GM19324 (cell line): ENCODE results near the gene TRIML2.
"Not testable (repeated sequence)": the region's sequence is repeated elsewhere in the genome, so short reads cannot be mapped to it uniquely, and the experiment has no call there.

Experiments
- ATAC-seq: cut with Tn5 transposase; IDR thresholded peaks from one replicate; pipeline ENCODE4 v1.9.1; 2021; ENCODE audit warnings: mild to moderate bottlenecking, moderate library complexity; ENCODE audit not compliant: unreplicated experiment, low FRiP score

The TRIML2 gene

GRCh38 chr4:188107931-188108843 is 1.2 kb downstream of the TRIML2 start:
- no peak for ATAC-seq

- no peak for ATAC-seq
Measured at GRCh38 chr4:188106454-188106853, 2.9 kb downstream of the TRIML2 start.

GRCh38 chr4:188092824-188093223 is 16.6 kb downstream of the TRIML2 start:
- ATAC-seq: no peak

- ATAC-seq: no peak
Measured at GRCh38 chr4:188086858-188087257, 22.5 kb downstream of the TRIML2 start.

DNA sequence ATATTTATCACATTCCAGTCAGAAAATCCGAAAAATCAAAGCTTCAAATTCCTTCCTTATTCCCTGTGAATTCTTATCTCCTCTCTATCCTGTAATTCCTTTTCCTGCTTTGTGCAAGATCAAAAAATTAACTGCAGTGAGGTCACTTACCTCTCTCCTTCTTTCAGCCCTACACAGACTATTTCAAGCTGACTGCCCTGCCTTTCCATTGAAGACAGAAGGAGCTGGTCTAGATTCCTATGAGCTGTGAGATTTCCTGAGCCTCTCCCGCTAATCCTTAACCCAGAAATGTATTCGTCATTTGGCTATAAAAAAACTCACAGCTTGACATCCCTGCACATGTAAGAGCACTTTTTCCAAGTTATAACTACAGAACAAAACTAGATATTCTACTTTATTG is 26.6 kb downstream of the TRIML2 start:
- no peak for ATAC-seq

- ATAC-seq: no peak
Measured at GRCh38 chr4:188078116-188078515, 31.3 kb downstream of the TRIML2 start.

- no peak for ATAC-seq
Measured at GRCh38 chr4:188076169-188076568, 33.2 kb downstream of the TRIML2 start.

DNA sequence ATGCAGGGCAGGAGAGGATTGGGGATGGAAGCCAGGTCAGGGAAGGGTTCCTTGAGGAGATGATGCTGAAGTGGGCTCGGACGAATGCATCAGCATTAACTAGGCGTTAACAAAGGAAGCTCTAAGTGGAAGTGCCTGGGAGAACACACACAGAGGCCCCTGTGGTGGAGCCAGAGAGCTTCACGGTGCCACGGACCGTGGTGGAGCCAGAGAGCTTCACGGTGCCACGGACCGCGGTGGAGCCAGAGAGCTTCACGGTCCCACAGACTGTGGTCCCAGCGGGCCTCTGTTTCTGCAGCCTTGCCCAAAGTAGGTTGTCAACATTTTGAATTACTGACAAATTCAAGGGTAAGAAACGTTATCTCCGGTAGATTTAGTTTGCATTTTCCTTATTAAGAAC is 48.3 kb downstream of the TRIML2 start:
- ATAC-seq: no peak

DNA sequence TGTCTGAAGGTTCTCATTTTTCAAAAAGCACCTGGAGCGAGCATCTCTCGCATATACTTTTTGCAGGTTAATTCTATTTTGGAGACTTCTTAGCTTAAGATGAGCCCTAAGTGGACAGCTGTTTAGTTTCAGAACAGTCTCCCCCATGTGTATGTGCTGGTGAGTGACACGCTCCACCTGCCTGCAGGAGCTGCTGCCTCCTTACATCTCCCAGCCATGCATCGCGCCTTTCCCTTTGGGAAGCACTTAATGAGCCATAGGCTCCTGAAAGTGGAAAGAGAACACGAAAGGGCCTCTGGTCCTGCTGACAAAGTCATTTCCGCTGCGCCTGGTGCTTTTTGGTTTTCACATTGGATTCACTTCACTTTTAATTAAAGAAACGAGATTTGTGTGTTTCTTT is 56.1 kb downstream of the TRIML2 start:
- ATAC-seq: no peak

- ATAC-seq: no peak
Measured at GRCh38 chr4:188046657-188047056, 62.7 kb downstream of the TRIML2 start.

GRCh38 chr4:188045461-188045860 is 63.9 kb downstream of the TRIML2 start:
- ATAC-seq: not testable (repeated sequence)

- ATAC-seq: no peak
Measured at GRCh38 chr4:188043154-188043553, 66.2 kb downstream of the TRIML2 start.

GRCh38 chr4:188042191-188042590 is 67.2 kb downstream of the TRIML2 start:
- no peak for ATAC-seq

- no peak for ATAC-seq
Measured at GRCh38 chr4:188041721-188042120, 67.7 kb downstream of the TRIML2 start.
